Neuron (in vitro differentiated cells): ENCODE data around the gene HERC3.

Source experiments
- H2AFZ ChIP-seq: one replicate; pipeline ENCODE4 v1.6.1; 2013; ENCODE audit warnings: low read depth, mild to moderate bottlenecking, inconsistent platforms, low read length, moderate library complexity
- H3K27me3 ChIP-seq: one replicate; pipeline ENCODE4 v1.6.1; 2013; ENCODE audit warnings: low read length; ENCODE audit not compliant: insufficient read depth
- H3K36me3 ChIP-seq: one replicate; pipeline ENCODE4 v1.6.1; 2013; ENCODE audit warnings: low read length; ENCODE audit not compliant: insufficient read depth
- H3K4me1 ChIP-seq: one replicate; pipeline ENCODE4 v1.6.1; 2013; ENCODE audit warnings: low read length; ENCODE audit not compliant: insufficient read depth
- H3K4me3 ChIP-seq: 2 replicates; pipeline ENCODE4 v1.5.1; 2013; ENCODE audit warnings: mild to moderate bottlenecking, low read length, moderate library complexity
- H3K9me3 ChIP-seq: one replicate; pipeline ENCODE4 v1.6.1; 2013; ENCODE audit warnings: low read length

The HERC3 gene

DNA sequence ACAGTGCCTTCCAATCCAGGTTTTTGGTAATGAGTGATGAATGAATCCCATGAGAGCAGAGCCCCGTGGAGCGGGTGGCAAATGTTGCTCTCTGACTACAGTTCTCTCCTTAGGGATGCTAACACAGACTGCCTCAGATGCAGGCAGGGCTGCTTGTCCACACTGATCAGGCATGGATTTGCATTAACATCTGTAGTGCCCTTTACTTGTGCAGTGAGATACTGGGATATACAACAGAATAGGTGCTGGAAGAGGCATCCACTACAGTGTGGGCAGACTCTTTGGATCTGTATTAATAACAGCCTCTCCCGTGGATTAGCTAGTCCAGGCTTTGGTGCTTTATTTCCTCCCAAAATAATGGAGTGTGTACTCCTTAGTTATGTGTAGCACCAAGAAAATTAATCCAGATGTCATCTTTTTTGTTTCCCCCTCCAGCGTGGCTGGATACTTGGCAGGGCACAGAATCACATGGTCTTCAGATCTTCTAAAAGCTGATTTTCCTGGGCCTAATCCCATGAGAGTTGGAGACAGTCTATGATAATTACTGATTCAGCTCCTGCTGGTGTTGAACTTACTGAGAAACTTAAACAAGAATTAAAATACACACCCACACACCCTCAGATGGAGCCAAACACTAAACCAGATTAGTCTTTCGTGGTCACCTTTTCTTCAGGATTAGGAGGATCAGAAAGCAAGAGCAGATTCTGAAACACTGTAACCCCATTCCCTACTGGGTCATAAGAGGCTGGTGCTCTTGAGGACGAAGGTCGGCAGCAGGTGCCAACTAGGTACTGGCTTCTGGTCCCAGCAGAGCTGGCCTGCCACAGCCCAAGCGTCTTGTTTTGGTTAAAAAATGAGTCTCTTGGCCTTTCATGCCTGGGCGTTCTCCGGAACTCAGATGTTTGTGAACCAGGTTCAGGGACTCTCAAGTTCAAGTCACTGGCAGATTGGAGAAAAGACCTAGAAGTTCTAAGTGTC, 128.5 kb downstream of the HERC3 start:
- no peaks in the 10 kb centered on the region for H3K27me3 ChIP-seq
- no peak overlapping the region for H3K4me3 ChIP-seq
- H3K9me3 ChIP-seq, result peaks cover 10% of the 10 kb centered on the region
- no peaks in the 10 kb centered on the region for H3K4me1 ChIP-seq
- no peak overlapping the region for H2AFZ ChIP-seq
- H3K36me3 ChIP-seq, result peaks cover 5% of the 10 kb centered on the region

DNA sequence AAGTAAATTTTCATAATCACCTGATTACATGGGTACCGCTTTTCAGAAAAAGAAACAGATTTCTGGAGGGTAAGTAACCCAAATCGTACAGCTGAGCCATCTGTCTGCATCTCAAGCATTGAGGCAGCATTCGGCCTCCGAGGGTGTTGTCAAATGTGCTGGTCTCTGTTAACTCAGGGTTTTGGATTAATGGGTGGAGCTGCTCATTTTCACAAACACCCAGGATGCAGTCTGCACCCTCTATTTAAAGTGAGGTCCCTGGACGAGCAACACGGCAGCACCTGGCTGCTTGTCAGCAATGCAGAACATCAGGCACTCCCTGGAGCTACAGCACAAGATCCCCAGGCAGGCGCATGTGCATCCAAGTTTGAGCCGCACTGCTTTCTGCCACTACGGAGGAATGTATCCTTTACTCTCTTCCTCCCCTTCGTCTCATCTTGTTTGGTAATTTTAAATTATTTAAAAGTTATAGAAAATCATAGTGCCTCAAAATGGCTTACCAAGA, 130.0 kb downstream of the HERC3 start:
- no peak overlapping the region for H2AFZ ChIP-seq
- H3K4me1 ChIP-seq, result no peaks in the 10 kb centered on the region
- H3K36me3 ChIP-seq, result peaks cover 16% of the 10 kb centered on the region
- no peak overlapping the region for H3K4me3 ChIP-seq
- H3K27me3 ChIP-seq, result no peaks in the 10 kb centered on the region
- peaks cover 7% of the 10 kb centered on the region for H3K9me3 ChIP-seq

DNA sequence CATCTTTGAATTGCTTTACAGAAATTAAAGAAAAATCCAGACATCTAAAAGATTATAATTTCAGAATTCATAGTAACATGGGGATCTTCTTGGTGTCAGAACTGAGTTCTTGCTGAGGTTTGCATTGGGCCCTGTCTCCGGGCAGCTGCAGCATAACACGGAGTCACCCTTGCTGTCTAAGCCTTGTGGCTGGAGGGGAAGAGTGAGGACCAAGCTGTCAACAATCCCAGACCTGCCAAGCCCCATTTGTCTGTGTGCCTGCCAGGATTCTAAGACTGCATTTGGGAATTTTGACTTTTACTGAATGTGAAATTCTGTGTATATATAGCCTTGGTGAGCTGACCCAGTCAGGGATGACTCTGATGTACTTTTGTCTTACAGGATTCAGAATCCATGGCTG, 130.5 kb downstream of the HERC3 start:
- no peaks in the 10 kb centered on the region for H3K4me1 ChIP-seq
- no peak overlapping the region for H3K4me3 ChIP-seq
- H3K36me3 ChIP-seq, result peaks cover 20% of the 10 kb centered on the region
- H2AFZ ChIP-seq, result no peak overlapping the region
- H3K27me3 ChIP-seq, result no peaks in the 10 kb centered on the region
- H3K9me3 ChIP-seq, result peaks cover 7% of the 10 kb centered on the region

DNA sequence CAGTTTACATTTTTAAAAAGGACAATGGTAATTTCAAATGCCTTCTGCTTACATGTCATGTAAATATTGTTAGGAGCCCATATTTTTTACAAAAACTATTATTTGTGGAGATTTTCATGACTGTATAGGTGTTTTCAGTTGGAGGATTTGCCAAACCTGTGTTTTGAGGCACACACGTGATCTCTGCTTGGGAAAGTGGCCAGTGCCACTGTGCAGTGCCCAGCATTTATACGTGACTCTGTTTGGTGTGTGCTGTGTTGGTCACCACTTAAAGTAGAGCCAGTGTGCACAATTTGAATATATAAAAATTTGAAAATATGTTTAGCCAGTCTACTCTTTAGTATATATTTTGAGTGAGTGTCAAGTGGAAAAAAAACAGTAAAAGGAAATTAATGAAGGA, 132.1 kb downstream of the HERC3 start:
- Histone ChIP-seq H3K36me3 (peaks cover 31% of the 10 kb centered on the region), H2AFZ (no peak overlapping the region), H3K27me3 (no peaks in the 10 kb centered on the region), H3K9me3 (no peaks in the 10 kb centered on the region), H3K4me1 (no peaks in the 10 kb centered on the region), H3K4me3 (no peak overlapping the region)

DNA sequence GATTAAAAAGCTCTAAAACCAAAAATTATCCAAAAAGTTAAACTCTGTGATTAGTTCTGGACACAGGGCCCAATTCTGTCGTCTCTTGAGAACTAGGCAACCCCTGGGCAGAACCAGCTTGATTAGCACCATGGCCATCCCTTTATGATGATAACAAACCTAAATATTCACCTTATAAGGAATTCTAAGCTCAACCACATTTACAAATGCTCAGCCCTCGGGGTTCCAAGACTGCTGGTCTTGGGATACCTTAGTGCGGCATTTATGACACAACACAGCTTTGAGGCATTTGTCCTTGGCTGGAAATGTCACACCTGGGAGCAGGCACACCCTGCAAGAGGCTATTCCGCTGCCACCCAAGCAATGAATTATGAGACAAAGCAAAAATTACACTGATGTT, 132.9 kb downstream of the HERC3 start:
- Histone ChIP-seq H3K9me3 (no peaks in the 10 kb centered on the region), H3K4me3 (no peak overlapping the region), H3K36me3 (peaks cover 31% of the 10 kb centered on the region), H3K4me1 (no peaks in the 10 kb centered on the region), H3K27me3 (no peaks in the 10 kb centered on the region), H2AFZ (no peak overlapping the region)

DNA sequence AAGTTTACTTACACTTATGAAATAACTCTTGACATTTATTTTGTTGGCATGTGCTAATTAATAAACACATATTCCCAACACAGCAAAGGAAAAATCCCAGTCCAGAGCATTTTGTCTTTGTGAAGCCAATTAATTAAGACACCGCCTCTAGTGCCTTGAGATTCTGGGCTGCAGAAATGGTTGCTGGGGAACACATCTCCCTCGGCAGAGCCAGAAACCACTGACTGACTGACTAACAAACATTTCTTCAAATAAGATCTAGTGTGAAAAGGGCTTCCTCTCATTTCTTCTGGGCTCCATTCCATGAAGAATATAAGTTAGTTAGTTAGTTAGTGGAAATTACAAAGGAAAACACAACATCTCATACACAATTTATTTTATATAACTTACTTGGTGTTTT, 133.7 kb downstream of the HERC3 start:
- Histone ChIP-seq H3K9me3 (no peaks in the 10 kb centered on the region), H3K4me3 (no peak overlapping the region), H3K4me1 (no peaks in the 10 kb centered on the region), H3K27me3 (no peaks in the 10 kb centered on the region), H3K36me3 (peaks cover 31% of the 10 kb centered on the region), H2AFZ (no peak overlapping the region)

DNA sequence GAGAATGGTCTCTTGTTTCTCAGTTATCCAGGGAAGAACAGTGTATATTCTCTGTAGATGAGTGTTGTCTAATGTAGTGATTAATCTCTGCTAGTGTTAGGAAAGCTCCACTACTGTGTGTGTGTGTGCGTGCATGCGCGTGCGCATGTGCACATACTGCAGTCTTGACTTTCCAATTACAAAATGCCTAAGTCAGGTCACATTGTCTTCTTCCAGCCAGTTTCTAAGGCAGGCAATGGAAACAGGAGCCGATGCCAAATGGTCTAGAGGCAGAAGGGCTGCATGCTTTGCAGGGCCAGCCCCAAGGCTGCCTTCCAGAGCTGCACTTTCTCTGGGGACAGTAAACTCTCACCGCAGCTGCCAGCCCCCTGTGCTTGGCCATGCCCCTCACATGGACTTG, 135.9 kb downstream of the HERC3 start:
- Histone ChIP-seq H3K4me3 (no peak overlapping the region), H3K4me1 (no peaks in the 10 kb centered on the region), H3K36me3 (peaks cover 36% of the 10 kb centered on the region), H3K9me3 (no peaks in the 10 kb centered on the region), H3K27me3 (no peaks in the 10 kb centered on the region), H2AFZ (no peak overlapping the region)

DNA sequence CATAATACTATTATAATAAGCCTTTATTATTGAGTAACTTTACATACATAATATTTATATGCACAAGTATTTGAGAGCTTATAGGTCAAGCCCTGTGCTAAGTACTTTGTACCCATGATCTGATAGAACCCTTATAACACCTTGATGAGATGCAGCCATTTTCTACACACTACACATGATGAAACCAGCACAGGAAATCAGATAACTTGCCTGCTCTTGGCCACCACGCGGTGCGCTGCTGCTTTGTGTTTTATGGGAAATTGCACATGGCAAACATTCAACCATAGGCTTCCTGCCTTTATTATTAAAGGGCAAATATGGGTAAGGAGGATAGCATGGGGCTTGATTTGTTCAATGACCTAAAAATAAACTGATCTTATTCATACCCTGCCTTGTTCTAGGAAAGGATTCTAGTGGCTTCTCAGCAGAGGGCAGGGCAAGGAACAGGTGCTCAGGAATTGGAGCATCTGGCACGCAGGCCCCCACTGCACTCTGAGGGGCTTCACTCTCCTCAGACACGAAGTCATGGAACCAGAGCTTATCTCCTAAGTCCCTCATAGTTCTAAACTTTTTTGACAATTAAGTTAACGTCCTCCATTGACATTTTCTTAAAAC, 137.0 kb downstream of the HERC3 start:
- H3K4me1 ChIP-seq, result no peaks in the 10 kb centered on the region
- peaks cover 31% of the 10 kb centered on the region for H3K36me3 ChIP-seq
- no peak overlapping the region for H3K4me3 ChIP-seq
- H3K27me3 ChIP-seq, result no peaks in the 10 kb centered on the region
- no peaks in the 10 kb centered on the region for H3K9me3 ChIP-seq
- no peak overlapping the region for H2AFZ ChIP-seq

DNA sequence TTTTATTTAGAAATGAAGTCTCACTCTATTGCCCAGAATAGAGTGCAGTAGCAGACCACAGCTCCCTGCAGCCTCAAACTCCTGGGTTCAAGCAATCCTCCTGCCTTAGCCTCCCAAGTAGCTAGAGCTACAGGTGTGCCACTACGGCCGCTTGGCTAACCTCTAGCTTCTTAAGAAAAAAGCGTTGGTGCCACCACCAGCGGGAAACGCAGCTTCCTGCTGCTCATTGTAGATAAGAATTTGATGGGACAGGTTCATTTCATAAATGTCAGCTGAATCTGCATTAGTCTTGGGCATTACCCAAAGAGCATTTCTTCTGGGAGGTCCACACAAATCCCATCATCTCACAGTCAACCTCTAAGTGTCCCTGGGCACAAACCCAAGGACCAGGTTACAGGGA, 138.5 kb downstream of the HERC3 start:
- no peaks in the 10 kb centered on the region for H3K9me3 ChIP-seq
- no peaks in the 10 kb centered on the region for H3K4me1 ChIP-seq
- no peak overlapping the region for H3K4me3 ChIP-seq
- no peak overlapping the region for H2AFZ ChIP-seq
- H3K27me3 ChIP-seq, result no peaks in the 10 kb centered on the region
- peaks cover 30% of the 10 kb centered on the region for H3K36me3 ChIP-seq

DNA sequence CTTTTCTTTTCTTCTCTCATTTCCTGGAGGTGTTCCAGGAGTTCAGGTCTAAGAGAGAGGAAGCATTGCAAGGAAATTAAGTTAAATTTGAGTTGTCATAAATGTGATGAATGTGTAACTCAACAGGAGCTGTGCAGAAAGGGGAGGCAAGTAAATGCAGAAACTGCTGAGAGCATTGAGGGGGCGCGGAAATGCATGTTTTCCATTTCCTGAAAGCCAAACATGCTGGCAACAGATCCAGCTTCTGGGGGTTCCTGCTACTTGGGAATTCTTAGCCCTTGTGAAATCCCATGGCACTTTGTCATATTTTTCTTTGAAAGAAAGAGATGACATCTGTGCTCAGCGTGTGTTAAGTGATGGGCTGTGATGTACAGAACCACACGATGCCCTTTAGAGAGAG, 139.1 kb downstream of the HERC3 start:
- peaks cover 27% of the 10 kb centered on the region for H3K36me3 ChIP-seq
- H3K9me3 ChIP-seq, result no peaks in the 10 kb centered on the region
- H2AFZ ChIP-seq, result no peak overlapping the region
- H3K4me3 ChIP-seq, result no peak overlapping the region
- H3K27me3 ChIP-seq, result no peaks in the 10 kb centered on the region
- H3K4me1 ChIP-seq, result no peaks in the 10 kb centered on the region

DNA sequence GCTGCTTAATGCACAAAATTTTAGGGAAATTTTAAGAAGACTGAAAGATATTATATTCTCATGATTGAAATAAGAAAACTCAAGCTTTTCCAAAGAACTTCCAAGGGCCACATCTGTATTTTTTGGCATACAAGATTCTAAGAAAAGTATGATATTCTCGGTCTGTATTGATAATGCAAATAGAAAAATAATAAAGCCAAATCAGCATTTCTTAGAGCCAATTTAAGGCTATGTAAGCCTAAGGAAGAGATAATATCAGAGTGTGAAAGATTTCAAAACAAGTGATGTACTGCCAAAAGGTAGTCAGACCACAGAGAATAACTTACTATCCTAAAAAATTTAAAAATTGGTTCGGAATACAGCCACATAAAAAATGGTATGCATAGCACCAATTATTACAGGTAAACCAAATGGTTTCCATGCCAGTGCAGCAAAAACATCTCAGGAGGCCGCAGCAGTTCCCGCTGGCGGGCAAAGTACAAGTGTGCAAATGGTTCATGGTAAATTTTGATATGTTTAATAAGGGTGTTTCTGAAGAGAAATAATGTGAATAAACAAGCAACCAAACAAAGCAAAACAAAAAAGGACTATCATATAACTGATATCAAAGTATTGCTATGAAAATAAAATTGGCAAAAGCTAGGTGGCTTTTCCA, 140.6 kb downstream of the HERC3 start:
- H3K27me3 ChIP-seq, result no peaks in the 10 kb centered on the region
- no peak overlapping the region for H3K4me3 ChIP-seq
- no peaks in the 10 kb centered on the region for H3K4me1 ChIP-seq
- H3K36me3 ChIP-seq, result peaks cover 18% of the 10 kb centered on the region
- no peak overlapping the region for H2AFZ ChIP-seq
- H3K9me3 ChIP-seq, result no peaks in the 10 kb centered on the region

DNA sequence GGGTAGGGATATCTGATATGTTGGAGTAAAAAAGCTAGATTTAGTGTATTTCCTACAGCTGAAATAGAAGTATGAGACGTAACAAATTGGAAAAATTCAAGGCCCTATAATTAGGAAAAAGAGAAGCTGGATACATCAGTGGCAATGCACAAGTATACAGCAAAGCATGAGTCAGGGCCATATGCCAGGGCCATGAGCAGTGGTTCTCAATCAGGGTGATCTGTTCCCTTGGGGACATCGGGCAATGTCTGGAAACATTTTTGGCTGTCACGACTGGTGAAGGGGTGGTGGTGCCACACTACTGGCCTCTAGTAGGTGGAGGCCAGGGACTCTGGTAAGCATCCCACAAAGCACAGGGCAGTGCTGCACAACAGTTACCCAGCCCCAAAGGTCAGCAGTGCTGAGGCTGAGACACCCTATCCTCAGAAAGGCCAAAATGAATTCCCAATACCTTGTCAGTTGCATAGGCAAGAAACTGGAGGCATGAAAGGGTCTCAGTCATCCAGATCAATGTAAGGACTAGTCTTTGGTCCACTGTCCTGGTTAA, 142.2 kb downstream of the HERC3 start:
- Histone ChIP-seq H3K27me3 (no peaks in the 10 kb centered on the region), H2AFZ (no peak overlapping the region), H3K36me3 (peaks cover 19% of the 10 kb centered on the region), H3K4me1 (no peaks in the 10 kb centered on the region), H3K9me3 (no peaks in the 10 kb centered on the region), H3K4me3 (no peak overlapping the region)

DNA sequence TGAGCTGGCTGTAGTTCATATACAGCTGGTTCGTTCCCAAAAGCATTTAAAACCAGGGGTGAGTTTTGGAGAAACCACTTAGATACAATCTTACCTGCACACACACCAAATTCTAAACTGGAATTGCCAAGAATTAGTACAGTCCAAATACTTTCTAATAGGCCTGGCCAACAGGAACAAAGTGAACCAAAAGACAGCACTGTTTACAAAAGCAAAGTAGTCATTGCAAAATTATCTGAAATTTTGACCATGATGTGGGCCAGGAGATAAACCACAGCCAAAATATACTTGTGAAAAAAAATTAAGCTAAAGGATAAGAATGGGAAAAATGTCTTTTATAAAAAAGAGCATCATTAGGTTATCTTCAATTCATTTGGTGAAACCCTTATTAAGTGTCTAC, 143.3 kb downstream of the HERC3 start:
- no peaks in the 10 kb centered on the region for H3K4me1 ChIP-seq
- H3K27me3 ChIP-seq, result no peaks in the 10 kb centered on the region
- no peak overlapping the region for H2AFZ ChIP-seq
- H3K4me3 ChIP-seq, result no peak overlapping the region
- no peaks in the 10 kb centered on the region for H3K9me3 ChIP-seq
- H3K36me3 ChIP-seq, result peaks cover 19% of the 10 kb centered on the region
